IMR-90 (cell line): ENCODE data around the gene TESK2. TPM values are rescaled to one million over a fixed set of nuclear protein-coding genes. Genes with fewer than 3 reads are reported as not detected.

Experiments
- ATAC-seq: fragments of 200-7000 bp; cut with Tn5 transposase; 2 replicates; pipeline ENCODE4 v1.9.1; 2020; ENCODE audit warnings: low read depth, mild to moderate bottlenecking, moderate library complexity
- BruUV-seq: library from RNA; stranded (reverse); fragments of 400-500 nt; replicated peaks from 2 replicates; lab custom pipeline; 2021; lab: Mats Ljungman, UMichigan
- CTCF ChIA-PET: fragments of 300-600 bp; formaldehyde crosslinking; extraction: SDS; loops from one replicate; lab custom pipeline; 2021; ENCODE audit warnings: antibody characterized with exemption; lab: Yijun Ruan, JAX
- POLR2A ChIA-PET: fragments of 300-600 bp; sonication (Branson Sonifier 250); formaldehyde crosslinking; loops from one replicate; lab custom pipeline; 2022; ENCODE audit warnings: antibody characterized with exemption; ENCODE audit not compliant: unreplicated experiment; lab: Charles Lee
- DNase-seq: peaks from one replicate; pipeline ENCODE4 v3.0.0; 2013
- H2AFZ ChIP-seq: replicated peaks from 2 replicates; pipeline ENCODE3; 2013; ENCODE audit warnings: low read length, mild to moderate bottlenecking; ENCODE audit not compliant: poor library complexity
- H2AK5ac ChIP-seq: 2 replicates; pipeline ENCODE4 v1.6.1; 2013; ENCODE audit warnings: low read depth, low read length, inconsistent platforms
- H2AK9ac ChIP-seq: replicated peaks from 2 replicates; pipeline ENCODE3; 2013; ENCODE audit warnings: mild to moderate bottlenecking, low read depth, low read length, moderate library complexity; ENCODE audit not compliant: poor library complexity
- H2BK120ac ChIP-seq: 2 replicates; pipeline ENCODE4 v1.6.1; 2013; ENCODE audit warnings: low read depth, low read length, inconsistent platforms
- H2BK15ac ChIP-seq: 3 replicates; pipeline ENCODE4 v1.6.1; 2013; ENCODE audit warnings: low read depth, low read length, inconsistent platforms
- H2BK20ac ChIP-seq: 2 replicates; pipeline ENCODE4 v1.6.1; 2013; ENCODE audit warnings: low read depth, mild to moderate bottlenecking, inconsistent platforms, low read length, moderate library complexity
- H2BK5ac ChIP-seq: 2 replicates; pipeline ENCODE4 v1.6.1; 2013; ENCODE audit warnings: mild to moderate bottlenecking, low read depth, low read length, inconsistent platforms; ENCODE audit not compliant: poor library complexity, severe bottlenecking
- H3K14ac ChIP-seq: replicated peaks from 2 replicates; pipeline ENCODE4 v1.6.1; 2013; ENCODE audit warnings: low read depth, low read length, inconsistent platforms
- H3K18ac ChIP-seq: 2 replicates; pipeline ENCODE4 v1.6.1; 2013; ENCODE audit warnings: low read depth, low read length, control low read depth
- H3K23ac ChIP-seq: 2 replicates; pipeline ENCODE4 v1.6.1; 2013; ENCODE audit warnings: low read depth, low read length, inconsistent platforms
- H3K27ac ChIP-seq: 2 replicates; pipeline ENCODE4 v1.5.1; 2013; ENCODE audit warnings: mild to moderate bottlenecking, control low read depth, low read length; ENCODE audit not compliant: insufficient read depth
- H3K27me3 ChIP-seq: 2 replicates; pipeline ENCODE4 v1.6.1; 2013; ENCODE audit warnings: low read length; ENCODE audit not compliant: control insufficient read depth, insufficient read depth
- H3K36me3 ChIP-seq: 2 replicates; pipeline ENCODE4 v1.6.1; 2013; ENCODE audit warnings: low read length, mixed read lengths; ENCODE audit not compliant: control insufficient read depth, insufficient read depth
- H3K4ac ChIP-seq: 2 replicates; pipeline ENCODE4 v1.6.1; 2013; ENCODE audit warnings: low read depth, low read length, inconsistent platforms
- H3K4me1 ChIP-seq: 2 replicates; pipeline ENCODE4 v1.6.1; 2013; ENCODE audit warnings: low read length, mixed read lengths; ENCODE audit not compliant: control insufficient read depth, insufficient read depth
- H3K4me2 ChIP-seq: 2 replicates; pipeline ENCODE4 v1.6.1; 2013; ENCODE audit warnings: low read depth, mild to moderate bottlenecking, control low read depth, low read length, moderate library complexity
- H3K4me3 ChIP-seq: 2 replicates; pipeline ENCODE4 v1.5.1; 2013; ENCODE audit warnings: low read depth, mild to moderate bottlenecking, control low read depth, low read length, moderate library complexity; ENCODE audit not compliant: insufficient read depth
- H3K56ac ChIP-seq: 2 replicates; pipeline ENCODE4 v1.6.1; 2013; ENCODE audit warnings: low read length, inconsistent platforms; ENCODE audit not compliant: insufficient read depth; ENCODE audit errors: extremely low read depth
- H3K79me1 ChIP-seq, 2 experiments: 2 replicates each; pipeline ENCODE4 v1.6.1; 2013; ENCODE audit warnings: low read length in 2 of 2, inconsistent platforms in 1 of 2, low read depth in 1 of 2
- H3K9ac ChIP-seq: 2 replicates; pipeline ENCODE4 v1.6.1; 2013; ENCODE audit warnings: low read depth, low read length, control low read depth
- H3K9me1 ChIP-seq: 2 replicates; pipeline ENCODE4 v1.6.1; 2013; ENCODE audit warnings: low read length, inconsistent platforms; ENCODE audit not compliant: insufficient read depth
- H3K9me3 ChIP-seq: 2 replicates; pipeline ENCODE4 v1.6.1; 2013; ENCODE audit warnings: low read length; ENCODE audit not compliant: control insufficient read depth, insufficient read depth
- H4K20me1 ChIP-seq: 2 replicates; pipeline ENCODE4 v1.6.1; 2013; ENCODE audit warnings: low read length, inconsistent platforms; ENCODE audit not compliant: insufficient read depth
- H4K5ac ChIP-seq: 2 replicates; pipeline ENCODE4 v1.6.1; 2013; ENCODE audit warnings: mild to moderate bottlenecking, low read depth, low read length, control low read depth
- H4K8ac ChIP-seq, 2 experiments: 2 replicates each; pipeline ENCODE4 v1.6.1; 2013; ENCODE audit warnings: low read depth in 2 of 2, low read length in 2 of 2, control low read depth in 1 of 2, inconsistent platforms in 1 of 2
- H4K91ac ChIP-seq: 2 replicates; pipeline ENCODE4 v1.6.1; 2013; ENCODE audit warnings: low read depth, low read length, inconsistent platforms; ENCODE audit not compliant: insufficient read depth
- CHD1 ChIP-seq: IDR thresholded peaks from 2 replicates; pipeline ENCODE4 v1.6.1; 2012; ENCODE audit warnings: low read depth, low read length, improper control_type of control experiment
- MAFK ChIP-seq: IDR thresholded peaks from 2 replicates; pipeline ENCODE4 v1.6.1; 2012; ENCODE audit warnings: low read depth, low read length, improper control_type of control experiment
- NFE2L2 ChIP-seq: fragments of 150-350 bp; IDR thresholded peaks from 2 replicates; pipeline ENCODE4 v1.6.1; 2016; ENCODE audit warnings: low read depth, mild to moderate bottlenecking, low read length
- RAD21 ChIP-seq: IDR thresholded peaks from 2 replicates; pipeline ENCODE4 v1.6.1; 2012; ENCODE audit warnings: low read length, improper control_type of control experiment
- WGBS, 2 experiments: methylation state at CpG; one replicate each; pipeline versions ENCODE4 v1.1.5 to v1.1.7; 2013; ENCODE audit warnings: missing lambda C conversion rate in 2 of 2; ENCODE audit not compliant: insufficient read length in 1 of 2; ENCODE audit errors: extremely low coverage in 2 of 2; 5-methylcytosine and 5-hydroxymethylcytosine counted together
- dilution Hi-C: fragments of 300-500 bp; cut with HindIII; formaldehyde crosslinking; loops from one replicate; pipeline ENCODE4 v1.14.3; 2018; ENCODE audit warnings: low sequenced_read_pairs; ENCODE audit not compliant: unreplicated experiment
- in situ Hi-C: fragments of 300-500 bp; cut with MboI; formaldehyde crosslinking; loops from 3 replicates; pipeline ENCODE4 v1.14.3; 2019; ENCODE audit warnings: low sequenced_read_pairs, inconsistent platforms, mixed read lengths
- intact Hi-C: fragments of 100-400 bp; cut with micrococcal nuclease; formaldehyde crosslinking; loops from 2 replicates; pipeline ENCODE4 v1.10.0; 2022
- polyA plus RNA-seq, 3 experiments: library from polyadenylated mRNA; depleted of rRNA; stranded (reverse); fragments of >200 nt; gene quantifications; 2 replicates each; pipeline ENCODE4 v1.2.3, GENCODE V29; 2012; ENCODE audit warnings: low replicate concordance in 1 of 3
- total RNA-seq: library from RNA; depleted of rRNA; stranded (reverse); fragments of >200 nt; gene quantifications from 2 replicates; pipeline ENCODE4 v1.2.3, GENCODE V29; 2012

Gene TESK2
- total and polyA plus RNA-seq, 2 of the 4 experiments (the other 2 are of a cell fraction), result 0.90 to 1.3 TPM

DNA sequence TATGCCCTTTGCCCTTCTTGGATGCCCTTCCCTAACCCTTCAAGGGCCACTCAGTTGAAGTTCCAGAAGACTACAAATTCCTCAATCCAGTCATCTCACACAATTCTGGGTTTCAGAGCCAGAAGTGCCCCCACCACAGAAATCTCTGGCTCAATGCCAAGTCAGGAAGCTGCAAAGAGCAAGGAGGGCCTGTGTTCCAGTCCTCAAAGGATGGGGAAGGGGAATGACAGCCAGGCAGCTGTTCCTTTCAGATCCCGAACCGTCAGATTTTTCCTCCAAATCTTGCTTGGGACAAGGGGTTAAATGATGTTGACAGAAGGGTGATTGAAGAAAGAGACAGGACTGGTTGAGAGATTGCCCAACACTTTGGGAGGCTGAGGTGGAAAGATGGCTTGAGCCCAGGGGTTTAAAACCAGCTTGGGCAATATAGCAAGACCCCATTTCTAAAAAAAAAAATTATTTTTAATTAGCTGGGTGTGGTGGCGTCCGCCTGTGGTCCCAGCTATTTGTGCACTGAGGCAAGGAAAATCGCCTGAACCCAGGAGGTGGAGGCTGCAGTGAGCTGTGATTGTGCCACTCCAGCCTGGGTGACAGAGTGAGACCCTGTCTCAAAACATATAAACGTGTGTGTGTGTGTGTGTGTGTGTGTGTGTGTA is 165.0 kb downstream of the TESK2 start:
- H3K18ac ChIP-seq, result no peak overlapping the region
- H2BK120ac ChIP-seq, result no peak overlapping the region
- H2AK5ac ChIP-seq, result no peak overlapping the region
- H3K9me3 ChIP-seq, result no peaks in the 10 kb centered on the region
- no peak overlapping the region for H3K27ac ChIP-seq
- no peak overlapping the region for H3K56ac ChIP-seq
- no peak for ATAC-seq
- BruUV-seq, result no TSS peak
- no peak overlapping the region for H3K9ac ChIP-seq
- CTCF ChIA-PET, result no interaction called here
- no peaks in the 10 kb centered on the region for H3K79me1 ChIP-seq
- intact Hi-C loops, result no loop called here
- no CpG with 5 or more reads among the region's 6 CpGs for WGBS, 2 experiments
- peak overlapping the region; percentile 65 to 81; a peak in 2 of 4 replicates for H4K8ac ChIP-seq
- peak overlapping the region; percentile 10 for H2AK9ac ChIP-seq
- POLR2A ChIA-PET, result no interaction called here
- dilution Hi-C loops, result no loop called here
- no peak overlapping the region for H3K4me3 ChIP-seq
- no peak overlapping the region for H3K23ac ChIP-seq
- H4K91ac ChIP-seq, result no peak overlapping the region
- H4K20me1 ChIP-seq, result no peaks in the 10 kb centered on the region
- peak overlapping the region; percentile 40; the same call in 1 of the 2 replicates for H4K5ac ChIP-seq
- H3K36me3 ChIP-seq, result peaks cover 3% of the 10 kb centered on the region; the same call in 1 of the 2 replicates
- H3K4me2 ChIP-seq, result peak overlapping the region; percentile 96
- H3K9me1 ChIP-seq, result peaks cover 3% of the 10 kb centered on the region; the same call in 1 of the 2 replicates
- no peak overlapping the region for H2BK15ac ChIP-seq
- H2BK20ac ChIP-seq, result no peak overlapping the region
- H3K4me1 ChIP-seq, result no peaks in the 10 kb centered on the region
- H3K14ac ChIP-seq, result peak overlapping the region; percentile 64; the same call in 1 of the 2 replicates
- 0 out of 2 replicates have a peak overlapping the region, but pooled peaks have one; percentile 72 for H3K4ac ChIP-seq
- DNase-seq, result no peak
- TF ChIP-seq RAD21, result no peak
- TF ChIP-seq MAFK, result no peak
- TF ChIP-seq CHD1, result no peak
- TF ChIP-seq NFE2L2, result no peak
- H2BK5ac ChIP-seq, result no peak overlapping the region
- H2AFZ ChIP-seq, result peak overlapping the region; percentile 93
- in situ Hi-C loops, result no loop called here
- no peaks in the 10 kb centered on the region for H3K27me3 ChIP-seq
